Germinal center (tissue), 1 donor: ENCODE results near the gene PCDHGA1.
A peak's percentile ranks its signal among the peaks of the same experiment; 100 is the strongest.
"Not testable (repeated sequence)": the region's sequence is repeated elsewhere in the genome, so short reads cannot be mapped to it uniquely, and the experiment has no call there.

ENCODE experiments used
- DNase-seq: peaks from one replicate; pipeline ENCODE4 v3.0.0; 2012; ENCODE audit warnings: mixed read lengths, low spot score

Gene PCDHGA1

GRCh38 chr5:141330299-141331080 is at the start of gene PCDHGA1:
Gene PCDHGA1, plus strand, starts transcription at chr5:141330514.
- peak; percentile 40 for DNase-seq

GRCh38 chr5:141298376-141298775 is 31.9 kb upstream of the PCDHGA1 start:
- DNase-seq = no peak

GRCh38 chr5:141303756-141304155 is 26.6 kb upstream of the PCDHGA1 start, which contains the start of gene SLC25A2:
Gene SLC25A2, minus strand, starts transcription at chr5:141304049. Its CDS starts 184 bp downstream, at chr5:141303865.
- DNase-seq = no peak

- DNase-seq = no peak
Measured at GRCh38 chr5:141306630-141307029, 23.7 kb upstream of the PCDHGA1 start.

GRCh38 chr5:141313711-141314110 is 16.6 kb upstream of the PCDHGA1 start:
- DNase-seq = no peak

- DNase-seq = not testable (repeated sequence)
Measured at GRCh38 chr5:141316963-141317362, 13.4 kb upstream of the PCDHGA1 start.

- DNase-seq = no peak
Measured at GRCh38 chr5:141319202-141319601, 11.1 kb upstream of the PCDHGA1 start.

GRCh38 chr5:141319699-141320098 is 10.6 kb upstream of the PCDHGA1 start:
- DNase-seq = no peak

- DNase-seq = peak; percentile 93
Measured at GRCh38 chr5:141320225-141321169, 9.8 kb upstream of the PCDHGA1 start, which contains the start of gene TAF7. Gene TAF7, minus strand, starts transcription at chr5:141320784. Its CDS starts 740 bp downstream, at chr5:141320044.

- no peak for DNase-seq
Measured at GRCh38 chr5:141322261-141322660, 8.1 kb upstream of the PCDHGA1 start.

- DNase-seq = peak; percentile 60
Measured at GRCh38 chr5:141326088-141326854, 4.0 kb upstream of the PCDHGA1 start.

GRCh38 chr5:141328231-141328630 is 2.1 kb upstream of the PCDHGA1 start:
- DNase-seq = no peak

- DNase-seq = not testable (repeated sequence)
Measured at GRCh38 chr5:141332571-141332970, 2.3 kb downstream of the PCDHGA1 start.

GRCh38 chr5:141338538-141339306 is 8.4 kb downstream of the PCDHGA1 start, which contains the start of gene PCDHGA2:
Gene PCDHGA2, plus strand, starts transcription at chr5:141338760.
- peak; percentile 64 for DNase-seq

GRCh38 chr5:141340781-141341354 is 10.6 kb downstream of the PCDHGA1 start:
- not testable (repeated sequence) for DNase-seq

GRCh38 chr5:141342773-141343172 is 12.5 kb downstream of the PCDHGA1 start:
- no peak for DNase-seq

- DNase-seq = peak; percentile 37
Measured at GRCh38 chr5:141343242-141343952, 13.1 kb downstream of the PCDHGA1 start, which contains the start of gene PCDHGA3. Gene PCDHGA3, plus strand, starts transcription at chr5:141343829. Its CDS starts 205 bp downstream, at chr5:141344034.

- DNase-seq = no peak
Measured at GRCh38 chr5:141343953-141344463, 13.7 kb downstream of the PCDHGA1 start.

- no peak for DNase-seq
Measured at GRCh38 chr5:141345327-141345726, 15.0 kb downstream of the PCDHGA1 start.
